Measurements from ENCODE around the gene FUT4.
A peak's percentile ranks its signal among the peaks of the same experiment; 100 is the strongest.
"Not testable (repeated sequence)": the region's sequence is repeated elsewhere in the genome, so short reads cannot be mapped to it uniquely, and the experiment has no call there.

Gene FUT4, protein sequence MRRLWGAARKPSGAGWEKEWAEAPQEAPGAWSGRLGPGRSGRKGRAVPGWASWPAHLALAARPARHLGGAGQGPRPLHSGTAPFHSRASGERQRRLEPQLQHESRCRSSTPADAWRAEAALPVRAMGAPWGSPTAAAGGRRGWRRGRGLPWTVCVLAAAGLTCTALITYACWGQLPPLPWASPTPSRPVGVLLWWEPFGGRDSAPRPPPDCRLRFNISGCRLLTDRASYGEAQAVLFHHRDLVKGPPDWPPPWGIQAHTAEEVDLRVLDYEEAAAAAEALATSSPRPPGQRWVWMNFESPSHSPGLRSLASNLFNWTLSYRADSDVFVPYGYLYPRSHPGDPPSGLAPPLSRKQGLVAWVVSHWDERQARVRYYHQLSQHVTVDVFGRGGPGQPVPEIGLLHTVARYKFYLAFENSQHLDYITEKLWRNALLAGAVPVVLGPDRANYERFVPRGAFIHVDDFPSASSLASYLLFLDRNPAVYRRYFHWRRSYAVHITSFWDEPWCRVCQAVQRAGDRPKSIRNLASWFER

DNA sequence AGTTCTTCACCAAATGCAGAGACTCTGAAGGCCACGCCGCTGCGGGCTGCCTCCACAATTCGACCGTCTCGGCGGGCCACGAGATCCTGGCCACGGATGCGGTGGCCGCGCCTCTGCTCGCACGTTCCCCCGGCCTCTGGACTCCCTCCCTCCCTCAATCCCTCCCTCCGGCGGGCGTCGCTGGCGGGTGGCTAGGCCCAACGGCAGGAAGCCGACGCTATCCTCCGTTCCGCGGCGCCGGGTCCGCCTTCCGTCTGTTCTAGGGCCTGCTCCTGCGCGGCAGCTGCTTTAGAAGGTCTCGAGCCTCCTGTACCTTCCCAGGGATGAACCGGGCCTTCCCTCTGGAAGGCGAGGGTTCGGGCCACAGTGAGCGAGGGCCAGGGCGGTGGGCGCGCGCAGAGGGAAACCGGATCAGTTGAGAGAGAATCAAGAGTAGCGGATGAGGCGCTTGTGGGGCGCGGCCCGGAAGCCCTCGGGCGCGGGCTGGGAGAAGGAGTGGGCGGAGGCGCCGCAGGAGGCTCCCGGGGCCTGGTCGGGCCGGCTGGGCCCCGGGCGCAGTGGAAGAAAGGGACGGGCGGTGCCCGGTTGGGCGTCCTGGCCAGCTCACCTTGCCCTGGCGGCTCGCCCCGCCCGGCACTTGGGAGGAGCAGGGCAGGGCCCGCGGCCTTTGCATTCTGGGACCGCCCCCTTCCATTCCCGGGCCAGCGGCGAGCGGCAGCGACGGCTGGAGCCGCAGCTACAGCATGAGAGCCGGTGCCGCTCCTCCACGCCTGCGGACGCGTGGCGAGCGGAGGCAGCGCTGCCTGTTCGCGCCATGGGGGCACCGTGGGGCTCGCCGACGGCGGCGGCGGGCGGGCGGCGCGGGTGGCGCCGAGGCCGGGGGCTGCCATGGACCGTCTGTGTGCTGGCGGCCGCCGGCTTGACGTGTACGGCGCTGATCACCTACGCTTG is at the start of gene FUT4:
FUT4 (plus strand) TSS at position 227 of the 951 bp plus-strand sequence; CDS start at position 440, 213 bp downstream.
- peak in 49 of 56 donors; percentile 35 to 86 (median 62) for DNase-seq

DNA sequence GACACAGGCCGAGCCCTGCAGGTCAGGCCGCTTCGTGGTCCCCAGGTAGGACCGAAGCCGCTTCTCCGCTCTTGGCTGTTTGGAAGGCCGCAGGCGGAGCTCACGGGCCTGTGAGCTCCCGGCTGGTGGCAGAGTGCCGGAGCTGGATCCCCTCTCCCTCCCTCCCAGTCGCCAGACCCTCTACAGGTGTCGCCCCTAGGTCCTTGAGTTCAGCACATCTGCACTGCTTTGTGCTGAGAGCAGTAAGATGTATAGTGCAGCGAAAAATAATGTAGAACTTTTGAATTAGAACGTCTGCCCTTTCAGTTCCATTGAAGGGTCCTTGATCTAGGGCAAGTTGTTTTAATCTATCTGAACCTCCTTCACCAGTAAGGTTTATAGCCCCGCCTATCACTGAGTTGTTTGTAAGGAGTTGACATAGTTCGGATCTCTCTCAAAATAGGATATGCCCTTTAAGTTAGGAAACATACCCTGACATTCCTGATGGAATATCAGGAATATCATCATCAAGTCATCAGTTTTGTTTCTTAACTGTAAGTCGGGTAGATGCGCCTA is 49.5 kb upstream of the FUT4 start:
- DNase-seq = peak in 1 of 56 donors; percentile 23

DNA sequence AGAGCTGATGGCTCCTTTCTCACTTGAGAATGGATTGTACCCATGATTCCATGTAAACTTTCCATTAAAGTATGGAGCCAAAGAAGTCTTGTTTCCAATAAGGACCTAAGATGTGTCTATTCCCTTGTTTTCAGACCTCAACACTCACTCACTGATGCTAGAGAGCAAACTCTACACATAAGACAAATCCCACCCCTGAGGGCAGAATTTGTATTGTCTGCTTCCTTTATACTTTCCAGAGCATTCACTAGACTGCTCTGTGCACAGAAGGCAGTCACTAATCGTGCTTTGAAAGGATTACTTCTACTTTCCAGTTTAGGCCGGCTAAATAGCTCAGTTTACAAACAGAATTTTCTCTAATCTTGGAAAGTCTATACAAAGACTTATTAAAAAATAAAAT is 43.5 kb upstream of the FUT4 start:
- no peak for DNase-seq

DNA sequence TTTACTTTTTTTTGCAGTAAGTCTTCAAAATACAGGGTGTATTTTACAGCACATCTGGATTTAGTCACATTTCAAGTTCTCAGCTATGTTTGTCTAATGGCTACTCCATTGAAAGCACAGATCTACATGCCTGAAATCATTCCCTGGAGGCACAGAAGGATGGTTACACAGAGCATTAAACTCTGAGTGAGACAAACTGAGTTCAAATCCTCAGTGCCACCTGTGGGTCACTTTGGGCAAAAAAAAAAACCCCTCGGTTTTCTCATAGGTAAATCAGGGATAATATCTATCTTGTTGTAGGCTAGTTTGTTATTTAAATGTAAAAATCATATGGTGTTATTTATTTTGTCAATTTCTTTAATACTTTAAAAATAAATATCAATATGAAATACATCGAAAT is 42.2 kb upstream of the FUT4 start:
- no peak for DNase-seq

DNA sequence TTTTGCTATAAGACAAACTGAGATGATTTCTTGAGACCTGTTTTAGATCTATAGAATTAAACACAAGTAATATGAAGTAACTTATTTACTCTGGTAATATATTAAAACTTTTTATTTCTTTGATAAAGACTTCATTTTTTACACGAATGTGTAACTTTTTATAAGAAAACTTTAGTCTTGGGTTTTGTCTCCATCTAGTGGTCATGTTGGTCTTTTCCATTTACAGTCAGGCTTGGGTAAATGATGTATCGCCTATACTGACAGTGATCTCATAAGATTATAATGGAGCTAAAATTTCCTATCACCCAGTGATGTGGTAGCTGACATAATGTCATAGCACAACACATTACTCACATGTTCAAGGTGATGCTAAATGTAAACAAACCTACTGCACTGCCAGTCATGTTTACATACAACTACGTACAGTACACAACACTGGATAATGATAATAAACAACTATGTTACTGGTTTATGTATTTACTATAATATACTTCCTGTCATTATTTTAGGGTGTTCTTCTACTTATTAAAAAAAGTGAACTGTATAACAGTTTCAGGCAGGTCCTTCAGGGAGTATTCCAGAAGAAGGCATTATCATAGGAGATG is 38.9 kb upstream of the FUT4 start:
- DNase-seq = peak in 1 of 56 donors; percentile 16

DNA sequence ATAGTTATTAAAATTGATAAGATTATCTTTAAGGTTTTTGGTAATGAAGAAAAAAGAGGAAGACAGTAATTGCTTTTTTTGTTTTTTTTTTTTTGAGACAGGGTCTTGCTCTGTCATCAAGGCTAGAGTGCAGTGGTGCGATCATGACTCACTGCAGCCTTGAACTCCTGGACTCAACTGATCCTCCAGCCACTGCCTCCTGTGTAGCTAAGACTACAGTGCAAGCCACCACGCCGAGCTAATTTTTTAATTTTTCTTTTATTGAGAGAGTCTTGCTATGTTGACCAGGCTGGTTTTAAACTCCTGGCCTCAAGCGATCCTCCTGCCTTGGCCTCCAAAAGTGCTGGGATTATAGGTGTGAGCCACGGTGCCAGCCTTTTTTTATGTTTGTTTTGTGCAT is 37.2 kb upstream of the FUT4 start:
- not testable (repeated sequence) for DNase-seq

DNA sequence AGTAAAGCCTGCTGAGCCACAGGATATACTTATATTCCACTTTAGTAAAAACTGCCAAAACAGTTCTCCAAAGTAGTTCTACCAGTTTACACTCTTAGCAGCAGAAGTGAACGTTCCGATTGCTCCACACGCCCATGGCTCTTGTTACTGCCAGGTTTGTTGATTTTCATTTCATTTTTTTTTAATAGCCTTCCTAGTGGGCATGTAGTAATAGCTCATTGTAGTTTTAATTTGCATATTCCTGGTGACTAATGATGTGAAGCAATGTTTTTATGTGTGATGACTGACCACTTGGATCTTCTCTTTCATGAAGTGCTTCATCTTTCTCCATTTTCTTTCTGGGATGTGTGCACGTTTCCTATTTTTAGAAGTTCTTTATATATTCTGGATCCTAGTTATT is 36.2 kb upstream of the FUT4 start:
- DNase-seq = no peak

DNA sequence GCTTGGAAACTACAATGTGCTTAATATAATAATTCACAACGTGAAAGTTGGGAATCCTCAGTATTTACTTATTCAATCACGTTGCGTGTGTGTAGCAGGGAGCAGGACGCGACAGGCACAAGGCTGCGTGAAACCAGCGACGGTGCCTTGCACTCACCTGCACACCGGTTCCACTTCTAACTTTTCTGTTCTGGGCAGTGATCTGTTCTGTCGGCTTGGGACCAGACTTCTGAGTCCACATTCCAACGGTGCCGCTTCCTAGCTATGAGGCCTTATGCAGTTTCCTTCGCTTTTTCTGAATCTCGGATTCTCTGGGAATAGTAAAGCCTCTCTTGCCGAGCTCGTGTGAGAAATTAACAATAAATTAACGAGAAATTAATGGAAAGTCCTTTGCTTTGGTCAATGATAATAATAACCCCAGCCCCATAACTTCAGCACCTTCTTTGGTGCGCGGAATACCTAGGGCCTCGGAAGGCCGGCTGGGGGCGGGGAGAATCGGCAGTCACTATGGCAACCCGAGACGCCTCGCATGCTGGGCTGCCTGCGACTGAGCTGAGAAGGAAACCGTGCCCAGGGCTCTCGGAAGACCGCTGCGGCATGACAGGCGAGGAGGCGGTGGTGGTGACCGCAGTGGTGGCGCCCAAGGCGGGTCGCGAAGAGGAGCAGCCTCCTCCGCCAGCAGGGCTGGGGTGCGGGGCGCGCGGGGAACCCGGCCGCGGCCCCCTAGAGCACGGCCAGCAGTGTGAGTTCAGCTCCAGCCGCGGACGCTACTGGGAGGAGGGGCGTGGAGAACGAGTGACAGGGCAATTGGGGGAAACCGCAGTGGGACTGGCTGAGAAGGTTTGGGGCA is 31.6 kb upstream of the FUT4 start, which contains the start of gene C11orf97:
C11orf97 (plus strand) TSS at position 530 of the 850 bp plus-strand sequence; CDS start at position 598, 68 bp downstream.
- DNase-seq = peak in 53 of 56 donors; percentile 7 to 77 (median 51)

DNA sequence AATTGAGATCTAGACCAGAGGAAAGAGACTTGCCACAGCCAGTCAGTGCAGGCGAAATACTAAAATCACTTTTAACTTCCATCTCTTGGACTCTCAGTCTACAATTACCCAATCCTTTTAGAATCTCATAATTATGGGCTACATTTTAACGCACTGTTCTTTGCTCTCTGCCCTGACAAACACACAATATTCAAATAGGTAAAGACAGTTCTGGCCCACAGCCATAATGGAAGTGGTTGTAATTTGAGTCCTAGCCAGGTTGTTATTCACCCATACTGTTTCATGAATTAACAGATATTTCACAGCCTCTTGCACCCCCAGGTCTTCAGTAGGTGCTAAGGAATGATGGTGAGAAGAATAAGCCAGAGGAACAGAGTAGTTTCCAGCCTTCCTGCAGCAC is 30.6 kb upstream of the FUT4 start:
- no peak for DNase-seq

DNA sequence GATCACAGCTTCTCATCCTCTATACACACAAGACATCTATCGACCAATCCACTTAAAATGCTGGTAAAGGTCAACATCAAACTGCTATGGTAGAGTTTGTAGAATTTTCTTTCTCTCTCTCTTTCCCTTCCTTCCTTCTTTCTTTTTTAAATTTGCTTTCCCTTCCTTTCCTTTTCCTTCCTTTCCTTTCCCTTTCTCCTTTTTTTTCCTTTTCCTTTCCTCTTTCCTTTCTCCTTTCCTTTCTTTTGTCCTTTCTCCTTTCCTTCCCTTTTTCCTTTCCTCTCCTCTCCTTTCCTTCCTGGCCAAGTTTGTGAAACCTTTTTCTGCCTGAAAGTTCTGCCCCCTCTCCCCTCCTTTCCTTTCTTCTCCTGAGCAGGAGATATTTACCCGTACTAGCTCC is 28.3 kb upstream of the FUT4 start:
- no peak for DNase-seq

DNA sequence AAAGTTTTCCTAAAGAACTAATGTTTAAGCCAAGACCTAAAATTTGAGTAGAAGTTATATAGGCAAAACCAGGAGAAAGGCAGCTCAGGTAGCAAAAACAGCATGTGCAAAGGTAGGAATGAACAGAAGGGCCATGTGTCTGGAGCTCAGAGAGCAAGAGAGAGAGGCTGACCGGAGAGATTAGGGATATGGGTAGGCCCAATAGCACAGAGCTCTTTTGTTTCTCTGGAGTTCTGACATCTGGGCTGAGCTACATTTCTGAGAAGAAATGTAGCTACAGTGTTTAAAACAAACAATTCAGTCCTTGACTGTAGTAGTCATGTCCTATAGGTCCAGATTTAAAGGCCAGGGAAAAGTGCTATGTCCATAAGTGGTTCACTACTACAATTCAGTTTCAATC is 27.0 kb upstream of the FUT4 start:
- no peak for DNase-seq

DNA sequence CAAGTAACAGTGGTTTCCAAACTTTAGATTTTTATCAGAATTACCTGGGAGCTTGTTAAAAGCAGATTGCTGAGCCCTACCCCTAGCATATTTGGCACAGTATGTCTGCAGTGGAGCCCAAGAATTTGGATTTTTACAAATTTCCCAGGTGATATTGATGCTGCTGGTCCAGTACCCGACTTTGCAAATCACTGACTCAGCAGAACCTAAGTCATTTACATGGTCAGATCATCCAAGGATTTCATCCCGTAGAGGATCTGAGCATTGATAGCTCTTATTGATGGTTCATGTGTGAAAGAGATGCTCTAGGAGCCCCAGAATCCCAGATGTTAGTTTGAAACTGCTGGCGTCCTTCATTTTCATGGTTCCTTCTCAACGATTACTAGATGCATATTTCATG is 25.4 kb upstream of the FUT4 start:
- DNase-seq = no peak

DNA sequence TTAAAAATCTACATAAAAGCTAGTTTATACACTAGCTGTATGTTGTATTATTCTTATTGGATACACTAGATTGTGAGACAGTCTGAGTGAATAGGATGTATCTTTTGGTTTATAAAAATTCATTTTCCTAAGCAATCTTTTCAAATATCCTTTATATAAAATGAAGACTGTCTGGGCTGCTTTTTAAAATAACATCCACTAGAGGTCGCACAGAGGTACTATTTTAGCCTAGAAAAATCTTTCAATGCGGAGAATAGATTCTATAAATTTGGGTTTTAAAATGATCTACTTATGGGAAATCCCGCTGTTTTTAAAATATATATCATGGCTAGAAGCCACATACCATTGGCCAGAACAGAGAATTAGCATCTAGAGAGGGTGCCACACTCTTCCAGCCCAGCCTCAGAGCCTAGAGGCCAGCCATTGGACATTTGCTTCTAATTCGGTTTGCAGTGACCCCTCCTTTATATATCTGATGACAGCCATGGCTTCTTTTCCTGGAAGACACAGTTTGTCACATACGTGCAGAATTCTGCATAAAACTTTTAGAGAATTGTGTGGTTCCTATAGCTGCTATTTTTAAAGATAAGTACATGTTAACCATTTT is 24.1 kb upstream of the FUT4 start:
- peak in 3 of 56 donors; percentile 3 to 34 (median 10) for DNase-seq

DNA sequence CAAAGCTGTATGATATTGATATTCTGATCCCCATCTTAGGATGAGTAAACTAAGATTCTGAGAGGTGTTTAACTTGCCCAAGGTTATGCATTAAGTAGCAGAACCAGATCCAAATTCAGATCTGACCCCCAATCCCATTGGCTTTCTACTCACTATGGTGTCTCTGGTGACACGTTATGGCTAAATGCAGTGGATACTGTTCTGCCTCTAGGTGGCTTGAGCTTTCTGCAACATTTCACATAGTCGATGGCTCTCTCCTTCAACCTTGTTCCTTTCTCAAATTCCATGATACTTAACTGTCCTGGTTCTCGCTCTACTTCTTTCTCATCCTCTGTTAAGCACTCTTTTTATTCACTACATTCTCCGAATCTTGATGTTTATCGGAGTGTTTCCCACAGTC is 22.0 kb upstream of the FUT4 start:
- DNase-seq = no peak

DNA sequence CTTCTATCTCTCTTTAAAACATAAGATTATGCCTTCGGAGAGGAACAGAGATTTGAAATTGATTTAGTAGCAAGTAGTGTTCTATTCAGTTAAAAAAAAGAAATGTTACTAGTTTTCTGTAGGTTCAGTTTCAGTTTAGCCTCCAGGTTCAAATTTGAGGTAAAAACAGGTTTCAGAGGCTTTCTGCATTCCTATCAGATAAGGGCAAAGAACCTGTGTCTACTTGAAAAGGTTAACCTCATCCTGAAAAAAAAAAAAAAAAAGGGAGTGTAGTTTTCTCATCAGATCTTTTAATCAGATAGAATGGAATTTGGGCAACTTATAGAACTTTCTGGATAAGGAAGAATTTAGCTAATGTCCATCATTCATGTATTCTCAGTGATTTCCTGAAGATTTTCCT is 19.4 kb upstream of the FUT4 start:
- no peak for DNase-seq

DNA sequence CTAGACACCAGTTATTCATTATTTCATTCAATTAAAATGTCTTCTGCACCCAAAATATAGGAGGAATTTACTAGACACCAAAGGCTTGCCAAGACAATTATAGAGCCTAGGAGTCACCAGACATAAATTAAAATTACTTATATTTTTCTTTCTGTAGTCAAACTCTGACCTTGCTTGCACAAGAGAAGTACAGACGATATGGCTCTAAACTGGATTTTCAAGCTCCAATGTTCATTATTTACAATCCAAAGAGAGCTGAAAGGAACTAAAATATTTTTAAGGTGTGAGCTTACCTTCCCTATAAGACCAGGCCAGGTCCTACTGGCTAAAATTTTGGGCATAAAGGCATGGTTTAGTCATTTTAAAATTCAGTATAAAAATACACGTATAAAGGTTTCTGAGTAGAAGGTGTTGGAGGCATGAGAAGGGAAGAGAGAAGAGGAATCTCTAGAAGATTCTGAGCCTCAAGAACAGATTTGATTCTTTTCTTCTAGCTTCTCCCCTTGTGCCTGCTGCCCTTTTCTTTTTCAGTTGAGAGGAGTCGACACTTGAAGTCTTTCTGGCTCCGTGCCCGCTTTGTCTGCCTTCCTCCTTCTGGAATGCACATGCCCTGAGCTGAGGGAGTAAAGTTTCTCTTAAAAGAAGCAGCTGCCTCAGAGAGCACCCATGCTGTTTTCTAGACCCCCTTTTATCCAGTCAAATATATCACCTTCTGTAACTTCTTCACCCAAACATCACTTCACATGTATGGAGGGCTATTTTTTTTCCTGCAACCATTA is 18.0 kb upstream of the FUT4 start:
- DNase-seq = peak in 11 of 56 donors; percentile 5 to 62 (median 15)

DNA sequence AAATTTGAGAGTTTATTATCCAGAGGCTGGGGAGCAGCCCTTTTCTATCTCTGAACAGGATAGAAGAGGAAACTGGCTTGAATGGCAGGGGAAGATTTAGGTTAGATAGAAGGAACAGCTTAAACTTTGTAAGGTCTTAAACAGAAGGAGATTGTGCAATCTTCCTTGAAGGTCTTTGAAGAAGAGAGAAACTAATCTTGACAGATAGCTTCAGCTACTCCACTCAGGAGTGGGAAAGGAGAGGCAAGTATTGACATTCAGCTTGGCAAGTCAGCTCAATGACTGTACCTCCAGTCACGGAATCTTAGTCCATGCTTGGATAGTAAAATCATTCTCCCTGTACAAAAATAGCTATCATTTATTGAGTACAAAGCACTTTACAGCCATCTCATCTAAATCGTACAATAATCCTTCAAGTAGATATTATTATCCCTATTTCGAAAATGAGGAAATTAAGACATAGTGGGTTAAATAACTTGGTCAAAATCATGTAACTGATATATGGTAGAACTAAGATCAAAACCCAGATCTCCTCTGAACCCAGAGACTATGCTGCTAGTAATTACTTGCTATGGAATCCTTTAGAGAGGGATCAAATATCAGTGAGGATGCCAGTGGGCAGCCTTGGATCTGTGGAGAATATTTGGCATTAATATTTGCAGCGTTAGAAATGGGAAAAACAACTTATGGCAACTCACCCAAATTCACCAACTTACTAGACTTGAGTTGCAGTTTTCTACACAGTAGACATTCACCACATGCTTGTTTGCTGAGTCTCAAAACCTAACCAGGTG is 16.9 kb upstream of the FUT4 start:
- no peak for DNase-seq

DNA sequence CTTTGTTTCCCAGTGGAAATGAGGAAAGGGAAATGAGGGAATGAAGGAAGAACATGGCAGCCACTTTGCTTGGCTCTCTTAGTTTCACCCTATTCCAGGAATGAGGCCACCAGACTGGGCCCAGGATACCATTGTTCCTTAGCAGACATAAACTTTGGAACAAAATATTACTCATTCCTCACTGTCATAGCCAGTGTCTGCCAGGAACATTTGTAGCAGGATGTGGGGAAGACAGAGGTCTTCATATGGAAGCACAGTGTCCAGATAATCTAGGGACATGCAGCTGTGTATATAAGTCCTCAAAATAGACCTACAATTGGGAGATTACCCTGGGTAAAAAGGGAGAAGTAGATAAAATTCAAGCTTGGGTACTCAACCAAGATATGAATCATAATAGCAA is 15.2 kb upstream of the FUT4 start:
- no peak for DNase-seq

All from amygdala (tissue), 56 donors.